Duodenal mucosa (tissue), 2 donors: Measurements from ENCODE around the gene COPZ1.
A peak's percentile ranks its signal among the peaks of the same experiment; 100 is the strongest.

Experiments used
- H3K27ac ChIP-seq: one replicate; pipeline ENCODE4 v1.7.0; 2013; ENCODE audit warnings: low read depth, low read length
- H3K27me3 ChIP-seq, 2 donors: one replicate each; pipeline ENCODE4 v1.7.0; 2013; ENCODE audit warnings: low read length in 2 of 2, control low read depth in 1 of 2; ENCODE audit not compliant: insufficient read depth in 2 of 2, control insufficient read depth in 1 of 2
- H3K36me3 ChIP-seq, 2 donors: one replicate each; pipeline ENCODE4 v1.7.0; 2013; ENCODE audit warnings: low read length in 2 of 2, control low read depth in 1 of 2; ENCODE audit not compliant: insufficient read depth in 2 of 2, control insufficient read depth in 1 of 2
- H3K4me1 ChIP-seq, 2 donors: one replicate each; pipeline ENCODE4 v1.7.0; 2013; ENCODE audit warnings: low read length in 2 of 2, control low read depth in 1 of 2; ENCODE audit not compliant: insufficient read depth in 2 of 2, control insufficient read depth in 1 of 2
- H3K4me3 ChIP-seq, 2 donors: one replicate each; pipeline ENCODE4 v1.7.0; 2013; ENCODE audit warnings: low read length in 2 of 2, low read depth in 1 of 2
- H3K9ac ChIP-seq, 2 donors: one replicate each; pipeline ENCODE4 v1.7.0; 2013; ENCODE audit warnings: low read length in 2 of 2, low read depth in 1 of 2
- H3K9me3 ChIP-seq, 2 donors: one replicate each; pipeline ENCODE4 v1.7.0; 2013; ENCODE audit warnings: low read length in 2 of 2, control low read depth in 1 of 2; ENCODE audit not compliant: control insufficient read depth in 1 of 2

The COPZ1 gene

DNA sequence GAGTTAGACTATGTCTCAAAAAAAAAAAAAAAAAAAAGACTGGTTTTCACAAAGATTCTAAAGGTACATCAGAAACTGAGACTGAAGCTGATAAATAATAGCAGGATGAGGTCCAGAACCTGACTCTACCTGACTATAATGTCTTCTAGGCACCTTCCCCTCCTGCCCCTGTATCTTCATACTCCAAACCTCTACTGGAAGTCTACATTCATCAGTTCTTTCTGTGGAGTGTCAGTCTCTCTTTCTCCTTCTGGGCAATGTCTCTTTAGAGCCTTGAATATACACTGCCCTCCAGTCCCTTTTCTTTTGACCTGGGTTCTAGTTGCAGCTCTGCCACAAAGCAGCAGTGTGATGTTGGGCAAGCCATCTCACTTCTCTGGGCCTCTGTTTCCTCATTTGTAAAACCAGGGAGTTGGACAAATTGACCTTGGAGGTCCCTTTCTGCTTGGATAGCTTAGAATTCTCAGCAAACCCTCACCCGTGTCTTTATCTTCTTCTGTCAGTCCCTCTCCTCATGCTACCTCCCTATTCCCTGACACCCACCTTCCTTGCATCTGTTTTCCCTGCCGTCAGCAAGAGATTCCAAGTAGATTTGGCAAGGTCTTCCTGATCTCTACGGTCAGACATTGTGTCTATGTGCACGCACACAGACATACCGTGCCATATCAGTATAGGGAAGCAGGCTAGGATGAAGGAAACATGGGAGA lies 28.4 kb upstream of the COPZ1 start:
- Histone ChIP-seq H3K9ac (no peak overlapping the region), H3K36me3 (no peaks in the 10 kb centered on the region), H3K9me3 (no peaks in the 10 kb centered on the region), H3K4me1 (peaks cover 5 to 13% of the 10 kb centered on the region in 2 donors), H3K27ac (no peak overlapping the region), H3K4me3 (no peak overlapping the region), H3K27me3 (peaks cover 16 to 20% of the 10 kb centered on the region in 2 donors)

DNA sequence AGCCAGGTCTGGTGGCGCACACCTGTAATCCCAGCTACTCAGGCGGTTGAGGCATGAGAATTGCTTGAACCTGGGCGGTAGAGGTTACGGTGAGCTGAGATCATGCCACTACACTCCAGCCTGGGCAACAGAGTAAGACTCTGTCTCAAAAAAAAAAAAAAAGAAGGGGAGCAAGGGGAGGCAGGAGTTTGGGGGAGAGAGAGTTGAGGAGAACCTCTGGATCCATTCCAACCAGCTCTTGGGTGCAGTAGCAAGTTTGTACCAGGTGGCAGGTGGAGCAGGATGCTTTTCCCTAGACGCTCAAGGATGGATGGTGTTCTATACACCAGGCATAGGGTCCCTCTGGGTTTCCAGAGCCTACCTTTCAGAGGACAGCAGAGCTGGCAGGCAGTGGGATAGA lies 26.0 kb upstream of the COPZ1 start:
- Histone ChIP-seq H3K4me1 (peaks cover 6 to 14% of the 10 kb centered on the region in 2 donors), H3K9ac (no peak overlapping the region), H3K27ac (no peak overlapping the region)

DNA sequence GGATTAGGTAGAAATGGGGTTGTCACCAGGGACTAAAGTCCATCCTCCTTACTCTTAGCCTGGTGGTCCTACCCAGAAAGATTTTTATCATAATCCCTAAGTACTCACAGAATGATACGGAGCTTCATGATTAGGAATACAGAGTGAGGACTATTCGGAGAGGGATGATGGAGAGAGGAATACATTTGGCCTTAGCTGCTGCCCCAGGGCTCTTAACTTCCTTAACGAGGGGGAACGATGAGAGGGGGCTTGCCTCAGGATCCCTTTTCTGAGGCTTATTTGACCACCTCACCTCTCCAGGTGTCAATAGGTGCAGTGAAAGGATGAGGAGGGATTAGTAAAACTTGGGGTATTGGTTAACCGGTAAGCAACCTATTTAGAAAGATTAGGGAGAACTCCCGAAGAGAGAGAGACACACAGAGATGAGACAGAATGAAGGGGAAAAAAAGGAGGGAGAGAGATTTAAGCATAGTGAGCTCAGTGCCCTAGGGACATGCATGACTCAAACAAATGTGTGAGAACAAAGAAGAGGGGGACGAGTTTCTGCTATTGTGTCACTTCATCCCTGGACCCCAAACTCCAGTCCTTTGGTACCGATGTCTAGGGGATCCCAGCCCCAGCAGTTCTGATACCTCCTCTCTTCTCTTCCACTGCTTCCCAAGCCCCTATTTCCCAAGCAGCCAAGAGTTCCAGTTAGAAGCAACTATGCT lies 25.3 kb upstream of the COPZ1 start:
- Histone ChIP-seq H3K27me3 (peaks cover 24 to 31% of the 10 kb centered on the region in 2 donors), H3K36me3 (no peaks in the 10 kb centered on the region), H3K4me3 (no peak overlapping the region), H3K9ac (no peak overlapping the region), H3K9me3 (no peaks in the 10 kb centered on the region), H3K27ac (no peak overlapping the region), H3K4me1 (peaks cover 13 to 22% of the 10 kb centered on the region in 2 donors)

More for the DNA sequence above, 26.0 kb upstream of the COPZ1 start:
- H3K9me3 ChIP-seq: no peaks in the 10 kb centered on the region
- H3K36me3 ChIP-seq: no peaks in the 10 kb centered on the region
- H3K4me3 ChIP-seq: no peak overlapping the region
- H3K27me3 ChIP-seq: peaks cover 17 to 30% of the 10 kb centered on the region in 2 donors

DNA sequence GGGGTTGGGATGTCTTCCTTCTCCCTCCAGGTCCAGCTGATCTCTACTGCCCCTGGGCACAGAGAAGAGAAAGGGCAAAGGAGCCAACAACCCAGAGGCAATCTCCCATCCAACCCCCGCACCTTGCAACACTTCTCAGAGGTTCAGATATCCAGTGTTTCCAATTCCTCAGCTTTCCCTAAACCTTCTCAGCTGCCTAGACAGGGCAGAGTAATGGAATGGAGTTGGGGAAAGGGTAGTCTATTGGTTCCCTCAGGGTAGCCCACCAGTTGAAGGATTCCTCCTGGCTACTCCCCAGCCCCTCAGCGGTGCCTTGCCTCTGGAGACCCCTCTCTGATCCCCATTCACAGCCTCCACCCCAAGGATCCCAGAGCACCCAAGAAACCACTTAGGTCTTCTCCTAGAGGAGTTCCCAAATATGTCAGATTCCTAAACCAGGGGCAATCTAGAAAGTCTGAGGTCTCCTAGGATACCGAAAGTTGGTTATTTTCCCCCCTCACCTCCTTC lies 24.7 kb upstream of the COPZ1 start:
- peak overlapping the region in 1 of 2 donors; percentile 10 for H3K9ac ChIP-seq
- H3K4me3 ChIP-seq: peak overlapping the region in 1 of 2 donors; percentile 36
- peaks cover 13 to 22% of the 10 kb centered on the region in 2 donors for H3K4me1 ChIP-seq
- no peaks in the 10 kb centered on the region for H3K9me3 ChIP-seq
- H3K27ac ChIP-seq: no peak overlapping the region
- H3K27me3 ChIP-seq: peaks cover 24 to 31% of the 10 kb centered on the region in 2 donors
- no peaks in the 10 kb centered on the region for H3K36me3 ChIP-seq

DNA sequence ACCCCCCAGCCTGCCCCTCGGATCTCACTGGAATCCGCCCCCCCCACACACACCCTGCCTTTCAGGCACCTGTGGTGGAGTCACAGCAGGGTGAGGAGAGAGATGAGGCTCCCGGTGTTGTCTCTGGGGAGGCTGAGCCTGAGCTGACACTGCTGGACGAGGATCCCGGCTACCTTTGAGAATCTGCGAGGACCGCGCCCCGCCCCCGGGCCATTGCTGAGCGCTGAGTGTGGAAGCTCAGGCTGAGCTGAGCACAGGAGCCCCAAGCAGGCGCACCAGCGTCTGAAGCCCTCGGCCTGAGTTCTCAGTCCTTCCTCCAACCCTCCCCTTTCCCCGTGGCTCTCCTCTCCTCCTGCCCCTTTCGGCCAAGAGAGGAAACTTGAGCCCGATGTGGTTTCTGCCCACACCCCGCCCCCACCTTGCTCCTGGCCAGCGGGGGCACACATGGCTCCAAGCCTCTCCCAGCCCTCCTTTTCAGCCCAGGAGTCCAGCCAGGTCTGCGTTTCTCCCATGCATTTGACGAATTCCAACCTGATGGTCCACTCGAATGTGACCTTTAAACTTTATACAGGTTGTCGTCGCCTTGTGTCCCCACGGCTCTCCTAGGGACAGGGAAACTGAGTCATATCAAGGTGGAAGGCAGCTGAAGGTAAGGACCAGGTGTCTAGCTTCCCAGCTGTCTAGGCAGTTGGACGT lies 24.1 kb upstream of the COPZ1 start, which contains the start of gene NFE2:
NFE2 (minus strand) TSS at position 284 of the 696 bp plus-strand sequence. CDS start 5,767 bp downstream, outside the sequence.
- no peaks in the 10 kb centered on the region for H3K36me3 ChIP-seq

GRCh38 chr12:54301428-54302048 lies 23.4 kb upstream of the COPZ1 start:
- peaks cover 24 to 31% of the 10 kb centered on the region in 2 donors for H3K27me3 ChIP-seq
- peak overlapping the region; percentile 36 to 43 for H3K4me3 ChIP-seq
- no peak overlapping the region for H3K27ac ChIP-seq
- no peaks in the 10 kb centered on the region for H3K9me3 ChIP-seq
- H3K36me3 ChIP-seq: no peaks in the 10 kb centered on the region
- no peak overlapping the region for H3K9ac ChIP-seq
- H3K4me1 ChIP-seq: peaks cover 13 to 22% of the 10 kb centered on the region in 2 donors

More for the DNA sequence above, 24.1 kb upstream of the COPZ1 start, which contains the start of gene NFE2:
- Histone ChIP-seq H3K27ac (no peak within 1 kb of the TSS), H3K4me1 (peaks cover 13 to 22% of the 10 kb centered on the region in 2 donors), H3K9ac (peak within 1 kb of the TSS in 1 of 2 donors; percentile 10), H3K9me3 (no peaks in the 10 kb centered on the region), H3K4me3 (peak within 1 kb of the TSS; percentile 36 to 43), H3K27me3 (peaks cover 24 to 31% of the 10 kb centered on the region in 2 donors)

DNA sequence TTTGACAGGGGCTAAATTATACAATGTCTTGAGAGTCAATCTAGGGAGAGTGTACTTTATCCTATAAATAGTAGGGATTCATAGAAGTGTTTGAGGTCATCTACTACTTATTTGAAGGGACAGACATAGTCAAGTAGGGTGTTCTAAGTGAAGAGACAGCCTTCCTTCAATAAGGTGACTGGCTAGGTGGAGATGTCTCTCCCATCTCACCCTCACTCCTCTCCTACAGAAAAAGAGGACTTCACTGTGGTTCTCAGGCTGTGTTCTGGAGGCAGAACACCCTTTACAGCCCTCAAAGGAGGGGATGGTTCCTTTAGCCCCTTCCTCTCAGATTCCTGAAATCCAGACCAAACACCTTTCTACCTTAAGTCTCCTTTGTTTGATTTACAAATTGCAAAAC lies 21.3 kb upstream of the COPZ1 start:
- Histone ChIP-seq H3K36me3 (no peaks in the 10 kb centered on the region), H3K4me1 (peaks cover 20 to 32% of the 10 kb centered on the region in 2 donors), H3K27ac (no peak overlapping the region), H3K9ac (no peak overlapping the region), H3K9me3 (no peaks in the 10 kb centered on the region), H3K4me3 (peak overlapping the region in 1 of 2 donors; percentile 16), H3K27me3 (peaks cover 24 to 31% of the 10 kb centered on the region in 2 donors)

DNA sequence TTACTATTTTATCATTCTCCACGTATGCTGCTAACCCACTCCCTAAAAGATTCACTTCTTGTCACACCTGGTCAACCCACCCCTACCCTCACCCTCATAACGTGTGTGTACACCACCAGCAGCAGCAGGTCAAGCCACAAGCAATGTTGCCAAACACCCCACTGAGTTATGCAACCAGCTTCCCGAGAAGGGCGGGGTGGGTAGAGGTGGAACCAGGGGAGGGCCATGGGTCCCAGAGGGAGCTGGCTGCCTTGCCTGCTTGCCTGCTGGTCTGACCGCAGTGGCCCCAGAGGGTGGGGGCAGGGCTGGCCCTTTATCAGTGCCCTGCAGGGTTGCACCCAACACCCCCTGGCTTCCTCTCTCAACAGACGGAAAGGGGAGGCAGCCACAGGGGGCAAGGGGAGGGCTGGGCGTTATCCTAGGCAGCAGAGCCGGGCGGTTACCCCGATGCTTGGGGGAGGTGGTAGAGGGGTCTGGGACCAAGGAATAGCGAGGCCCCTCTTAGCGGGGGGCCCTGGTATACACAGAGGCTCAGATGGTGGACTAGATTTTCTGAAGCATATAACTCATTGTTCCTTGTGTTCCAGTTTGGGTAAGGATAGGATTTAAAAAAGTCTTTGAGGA lies 20.6 kb upstream of the COPZ1 start:
- no peaks in the 10 kb centered on the region for H3K9me3 ChIP-seq
- H3K27me3 ChIP-seq: peaks cover 21 to 28% of the 10 kb centered on the region in 2 donors
- peaks cover 20 to 32% of the 10 kb centered on the region in 2 donors for H3K4me1 ChIP-seq
- H3K27ac ChIP-seq: no peak overlapping the region
- no peaks in the 10 kb centered on the region for H3K36me3 ChIP-seq
- H3K9ac ChIP-seq: no peak overlapping the region
- peak overlapping the region in 1 of 2 donors; percentile 16 for H3K4me3 ChIP-seq
